Endodermal cell (in vitro differentiated cells): ENCODE data around the gene SCFD2. TPM values are rescaled to one million over a fixed set of nuclear protein-coding genes. Genes with fewer than 3 reads are reported as not detected.

Source experiments
- DNase-seq: peaks from one replicate; pipeline ENCODE4 v3.0.0-alpha.2; 2017
- H3K27ac ChIP-seq: 2 replicates; pipeline ENCODE4 v1.5.1; 2013; ENCODE audit warnings: mild to moderate bottlenecking, low read depth, low read length, moderate library complexity
- H3K27me3 ChIP-seq: 2 replicates; pipeline ENCODE4 v1.6.1; 2013; ENCODE audit warnings: mild to moderate bottlenecking, low read length, moderate library complexity; ENCODE audit not compliant: insufficient read depth, control insufficient read depth, poor library complexity, severe bottlenecking
- H3K36me3 ChIP-seq: 2 replicates; pipeline ENCODE4 v1.7.0; 2013; ENCODE audit warnings: mild to moderate bottlenecking, low read length, moderate library complexity; ENCODE audit not compliant: control insufficient read depth, insufficient read depth
- H3K4me1 ChIP-seq: one replicate; pipeline ENCODE4 v1.7.0; 2013; ENCODE audit warnings: low read length; ENCODE audit not compliant: control insufficient read depth, insufficient read depth
- H3K4me3 ChIP-seq: 2 replicates; pipeline ENCODE4 v1.5.1; 2013; ENCODE audit warnings: mild to moderate bottlenecking, low read length, moderate library complexity
- H3K9ac ChIP-seq: 2 replicates; pipeline ENCODE4 v1.6.1; 2013; ENCODE audit warnings: mild to moderate bottlenecking, low read length, moderate library complexity; ENCODE audit not compliant: poor library complexity, severe bottlenecking; ENCODE audit errors: extremely low read depth
- H3K9me3 ChIP-seq: 2 replicates; pipeline ENCODE4 v1.6.1; 2013; ENCODE audit warnings: mild to moderate bottlenecking, low read length, moderate library complexity; ENCODE audit not compliant: control insufficient read depth
- H3K27ac Mint-ChIP-seq: 2 replicates; pipeline ENCODE4 v1.8.0; 2020; ENCODE audit warnings: mixed read lengths
- H3K27me3 Mint-ChIP-seq: 2 replicates; pipeline ENCODE4 v1.8.0; 2021; ENCODE audit warnings: mild to moderate bottlenecking, mixed read lengths; ENCODE audit not compliant: insufficient read depth
- H3K36me3 Mint-ChIP-seq: 2 replicates; pipeline ENCODE4 v1.8.0; 2020; ENCODE audit warnings: low read depth, mixed read lengths
- H3K4me1 Mint-ChIP-seq: 2 replicates; pipeline ENCODE4 v1.8.0; 2020; ENCODE audit warnings: mixed read lengths
- H3K4me3 Mint-ChIP-seq: 2 replicates; pipeline ENCODE4 v1.8.0; 2020; ENCODE audit warnings: mild to moderate bottlenecking, moderate library complexity, mixed read lengths
- H3K9me3 Mint-ChIP-seq: 2 replicates; pipeline ENCODE4 v1.8.0; 2020; ENCODE audit warnings: mild to moderate bottlenecking, mixed read lengths
- WGBS, 2 experiments: methylation state at CpG; one replicate each; pipeline versions ENCODE4 v1.1.5 to v1.1.7; 2013; ENCODE audit warnings: missing lambda C conversion rate in 2 of 2, mixed read lengths in 1 of 2; ENCODE audit not compliant: insufficient coverage in 1 of 2, insufficient read length in 1 of 2; 5-methylcytosine and 5-hydroxymethylcytosine counted together
- total RNA-seq, 2 donors: library from RNA; stranded (reverse); fragmentation: NEBNext Ultra II Directional in 1 of 2; extraction: Animal tissue kit (Norgen Biotek cat#: 25700) in 1 of 2; gene quantifications; 2 replicates in 1 of 2; 3 replicates in 1 of 2; pipeline ENCODE4 v1.2.1, GENCODE V29; 2021
- TF ChIP-seq, protein P1 (sequence below): fragments of 200-600 bp; sonication (generic); conservative IDR thresholded peaks from 2 replicates; pipeline ENCODE4 v1.5.0; 2021; ENCODE audit warnings: antibody characterized with exemption, mild to moderate bottlenecking

The SCFD2 gene
- total RNA-seq, 2 donors from 2014 or later: 5.7 to 6.5 TPM

DNA sequence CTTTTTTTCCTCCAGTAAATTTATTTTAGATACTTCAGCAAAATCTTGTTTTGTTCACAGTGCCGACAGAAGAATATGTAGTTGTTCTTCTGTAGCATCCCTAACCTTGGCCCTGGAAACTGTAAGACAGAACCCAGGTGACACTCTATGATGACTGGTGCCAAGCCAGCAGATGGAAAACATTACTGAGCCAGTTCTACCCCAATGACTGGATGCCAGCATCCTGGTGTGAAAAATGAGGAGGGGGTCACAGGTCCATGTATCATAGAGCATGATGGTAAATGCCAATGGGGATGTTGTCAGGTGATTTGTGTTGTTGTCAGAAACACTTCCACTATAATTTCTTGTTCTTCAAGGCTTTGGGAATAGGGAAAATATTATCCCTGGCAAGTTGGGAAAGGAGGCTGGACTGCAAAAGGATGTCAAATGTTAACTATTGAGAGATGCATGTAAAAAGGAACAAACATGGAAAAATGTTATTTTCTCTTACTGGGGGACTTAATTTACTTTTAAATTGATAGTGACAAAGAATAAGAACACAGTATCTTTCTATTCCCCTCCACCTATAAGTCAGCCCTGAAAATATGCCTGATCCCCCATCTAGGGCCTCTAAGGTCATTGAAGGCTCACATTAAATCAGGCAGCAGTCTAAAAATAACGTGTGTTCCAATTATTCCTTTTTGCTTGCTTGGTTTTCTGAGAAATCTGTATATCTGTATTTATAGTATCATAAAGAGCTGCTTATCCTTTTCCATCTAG lies 343.9 kb downstream of the SCFD2 start:
- Mint-ChIP-seq H3K4me3 (no peak overlapping the region), H3K9me3 (no peaks in the 10 kb centered on the region), H3K27me3 (no peaks in the 10 kb centered on the region), H3K36me3 (no peaks in the 10 kb centered on the region), H3K4me1 (peaks cover 9% of the 10 kb centered on the region), H3K27ac (no peak overlapping the region)
- DNase-seq: no peak
- peaks cover 7% of the 10 kb centered on the region for H3K4me1 ChIP-seq
- H3K9me3 ChIP-seq: no peaks in the 10 kb centered on the region
- no peaks in the 10 kb centered on the region for H3K27me3 ChIP-seq
- no peak overlapping the region for H3K27ac ChIP-seq
- 100% methylated on average over 2 of the region's 2 CpGs; no CpG with 5 or more reads in 1 of the 2 experiments for WGBS, 2 experiments
- H3K9ac ChIP-seq: no peak overlapping the region
- TF ChIP-seq, protein P1, sequence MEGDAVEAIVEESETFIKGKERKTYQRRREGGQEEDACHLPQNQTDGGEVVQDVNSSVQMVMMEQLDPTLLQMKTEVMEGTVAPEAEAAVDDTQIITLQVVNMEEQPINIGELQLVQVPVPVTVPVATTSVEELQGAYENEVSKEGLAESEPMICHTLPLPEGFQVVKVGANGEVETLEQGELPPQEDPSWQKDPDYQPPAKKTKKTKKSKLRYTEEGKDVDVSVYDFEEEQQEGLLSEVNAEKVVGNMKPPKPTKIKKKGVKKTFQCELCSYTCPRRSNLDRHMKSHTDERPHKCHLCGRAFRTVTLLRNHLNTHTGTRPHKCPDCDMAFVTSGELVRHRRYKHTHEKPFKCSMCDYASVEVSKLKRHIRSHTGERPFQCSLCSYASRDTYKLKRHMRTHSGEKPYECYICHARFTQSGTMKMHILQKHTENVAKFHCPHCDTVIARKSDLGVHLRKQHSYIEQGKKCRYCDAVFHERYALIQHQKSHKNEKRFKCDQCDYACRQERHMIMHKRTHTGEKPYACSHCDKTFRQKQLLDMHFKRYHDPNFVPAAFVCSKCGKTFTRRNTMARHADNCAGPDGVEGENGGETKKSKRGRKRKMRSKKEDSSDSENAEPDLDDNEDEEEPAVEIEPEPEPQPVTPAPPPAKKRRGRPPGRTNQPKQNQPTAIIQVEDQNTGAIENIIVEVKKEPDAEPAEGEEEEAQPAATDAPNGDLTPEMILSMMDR: no peak
- no peak overlapping the region for H3K4me3 ChIP-seq
- no peaks in the 10 kb centered on the region for H3K36me3 ChIP-seq

DNA sequence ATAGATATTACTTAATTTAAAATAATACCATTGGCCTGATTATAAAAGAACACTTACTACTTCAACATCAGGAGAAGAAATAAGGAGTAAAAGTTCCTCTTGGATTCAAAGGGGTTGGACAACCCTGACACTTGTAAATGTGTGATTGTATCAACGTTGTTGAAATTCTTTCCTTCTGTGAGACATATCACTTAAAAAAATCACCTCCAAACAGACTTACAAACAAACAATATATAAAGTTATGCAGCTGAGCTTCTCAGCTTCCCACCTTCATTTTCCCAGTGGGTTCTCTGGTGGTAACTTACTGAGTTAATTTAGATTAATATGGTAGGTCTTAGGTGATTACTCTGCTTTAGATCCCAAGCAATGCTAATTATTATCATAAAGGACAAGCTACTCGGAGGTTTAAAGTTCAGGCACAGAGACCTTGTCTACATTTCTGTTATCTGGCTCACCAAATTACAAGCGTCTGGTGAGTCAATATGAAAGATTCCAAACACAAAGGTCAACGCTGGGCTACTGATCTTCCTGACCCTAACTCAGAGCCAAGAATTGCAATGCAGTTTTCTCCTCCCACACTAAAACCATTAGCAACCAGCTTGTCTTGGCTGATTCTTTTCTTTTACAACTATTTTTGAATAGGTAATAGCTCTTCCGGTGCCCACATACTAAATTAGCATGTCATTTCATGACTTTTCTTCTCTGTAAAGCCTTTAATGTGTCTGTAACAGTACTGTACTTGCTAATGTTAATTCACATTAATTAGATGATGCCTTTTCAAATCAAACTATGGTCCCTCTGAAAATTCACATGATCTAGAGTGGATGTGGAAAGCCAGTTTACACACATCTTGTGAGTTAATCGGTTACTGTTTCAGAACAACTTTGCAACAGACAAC lies 346.1 kb downstream of the SCFD2 start:
- Histone ChIP-seq H3K9me3 (no peaks in the 10 kb centered on the region), H3K4me3 (no peak overlapping the region), H3K27ac (no peak overlapping the region), H3K4me1 (no peaks in the 10 kb centered on the region), H3K27me3 (no peaks in the 10 kb centered on the region), H3K36me3 (no peaks in the 10 kb centered on the region), H3K9ac (no peak overlapping the region)
- no peak for DNase-seq
- Mint-ChIP-seq H3K4me1 (peaks cover 1% of the 10 kb centered on the region), H3K27ac (no peak overlapping the region), H3K4me3 (no peak overlapping the region), H3K27me3 (no peaks in the 10 kb centered on the region), H3K9me3 (no peaks in the 10 kb centered on the region), H3K36me3 (no peaks in the 10 kb centered on the region)
- TF ChIP-seq, protein P1: no peak
- WGBS, 2 experiments: 65 to 89% methylated on average over 2 to 6 of the region's 6 CpGs

DNA sequence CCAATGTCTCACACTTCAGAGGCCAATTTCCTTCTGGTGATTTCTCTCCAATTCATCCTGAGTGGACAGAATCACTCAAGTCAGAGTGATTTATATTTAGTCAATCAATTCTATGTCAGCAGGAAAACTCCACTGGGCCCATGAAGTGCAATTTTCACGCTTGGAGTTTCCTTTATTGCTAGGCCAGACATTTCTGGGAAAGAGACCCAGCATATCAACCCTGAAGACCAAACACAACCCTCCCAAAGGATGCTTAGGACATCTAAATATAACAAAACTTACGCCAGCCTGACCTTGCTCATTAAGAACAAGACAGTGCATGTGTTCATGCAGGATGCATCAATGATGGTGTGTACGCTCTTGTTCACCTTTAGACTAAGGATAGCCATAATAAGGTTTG lies 347.4 kb downstream of the SCFD2 start:
- no peaks in the 10 kb centered on the region for H3K9me3 Mint-ChIP-seq
- H3K36me3 Mint-ChIP-seq: no peaks in the 10 kb centered on the region
- no peaks in the 10 kb centered on the region for H3K27me3 ChIP-seq
- WGBS, 2 experiments: 88 to 94% methylated on average over 3 of the region's 3 CpGs
- no peak overlapping the region for H3K4me3 Mint-ChIP-seq
- no peaks in the 10 kb centered on the region for H3K9me3 ChIP-seq
- peaks cover 1% of the 10 kb centered on the region for H3K4me1 Mint-ChIP-seq
- H3K27me3 Mint-ChIP-seq: no peaks in the 10 kb centered on the region
- DNase-seq: no peak
- no peak overlapping the region for H3K27ac ChIP-seq
- H3K9ac ChIP-seq: no peak overlapping the region
- TF ChIP-seq, protein P1: no peak
- H3K36me3 ChIP-seq: no peaks in the 10 kb centered on the region
- H3K27ac Mint-ChIP-seq: no peak overlapping the region
- H3K4me1 ChIP-seq: no peaks in the 10 kb centered on the region
- no peak overlapping the region for H3K4me3 ChIP-seq
